Lower leg skin (tissue), 4 donors: ENCODE measurements around the gene ARHGAP45. TPM values are rescaled to one million over a fixed set of nuclear protein-coding genes. Genes with fewer than 3 reads are reported as not detected.
A peak's percentile ranks its signal among the peaks of the same experiment; 100 is the strongest.

Source experiments
- DNase-seq, 2 donors: peaks; one replicate each; pipeline ENCODE4 v3.0.0-alpha.2; 2019; ENCODE audit warnings: low spot score in 2 of 2
- H3K4me3 ChIP-seq: fragments of 200-600 bp; sonication (generic); 2 replicates; pipeline ENCODE4 v1.5.1; 2017; ENCODE audit warnings: mild to moderate bottlenecking, low read depth; ENCODE audit not compliant: poor library complexity, severe bottlenecking
- CTCF ChIP-seq, 3 donors: fragments of 450-650 bp; IDR thresholded peaks; one replicate each; pipeline ENCODE4 v1.5.1; 2016; ENCODE audit warnings: antibody characterized with exemption in 3 of 3, mild to moderate bottlenecking in 3 of 3, moderate library complexity in 2 of 3
- POLR2A ChIP-seq, 2 donors: fragments of 450-650 bp; IDR thresholded peaks; one replicate each; pipeline ENCODE4 v1.6.1; 2016 to 2017; ENCODE audit warnings: antibody characterized with exemption in 2 of 2, mild to moderate bottlenecking in 1 of 2, moderate library complexity in 1 of 2
- WGBS, 2 donors: methylation state at CpG; one replicate each; pipeline ENCODE4 v1.1.5; 2018; 5-methylcytosine and 5-hydroxymethylcytosine counted together
- intact Hi-C: fragments of 100-400 bp; cut with DNase I; formaldehyde crosslinking; loops from one replicate; pipeline ENCODE4 v1.15.0; 2023; ENCODE audit warnings: low total_unique reads
- total RNA-seq, 4 donors: library from RNA; depleted of rRNA; stranded (reverse); fragments of >200 nt; gene quantifications; one replicate each; pipeline ENCODE4 v1.1.0, GENCODE V29; 2016

The ARHGAP45 gene
- total RNA-seq, 4 donors from 2014 or later: 12.4 to 36.0 (median 14.4) TPM

DNA sequence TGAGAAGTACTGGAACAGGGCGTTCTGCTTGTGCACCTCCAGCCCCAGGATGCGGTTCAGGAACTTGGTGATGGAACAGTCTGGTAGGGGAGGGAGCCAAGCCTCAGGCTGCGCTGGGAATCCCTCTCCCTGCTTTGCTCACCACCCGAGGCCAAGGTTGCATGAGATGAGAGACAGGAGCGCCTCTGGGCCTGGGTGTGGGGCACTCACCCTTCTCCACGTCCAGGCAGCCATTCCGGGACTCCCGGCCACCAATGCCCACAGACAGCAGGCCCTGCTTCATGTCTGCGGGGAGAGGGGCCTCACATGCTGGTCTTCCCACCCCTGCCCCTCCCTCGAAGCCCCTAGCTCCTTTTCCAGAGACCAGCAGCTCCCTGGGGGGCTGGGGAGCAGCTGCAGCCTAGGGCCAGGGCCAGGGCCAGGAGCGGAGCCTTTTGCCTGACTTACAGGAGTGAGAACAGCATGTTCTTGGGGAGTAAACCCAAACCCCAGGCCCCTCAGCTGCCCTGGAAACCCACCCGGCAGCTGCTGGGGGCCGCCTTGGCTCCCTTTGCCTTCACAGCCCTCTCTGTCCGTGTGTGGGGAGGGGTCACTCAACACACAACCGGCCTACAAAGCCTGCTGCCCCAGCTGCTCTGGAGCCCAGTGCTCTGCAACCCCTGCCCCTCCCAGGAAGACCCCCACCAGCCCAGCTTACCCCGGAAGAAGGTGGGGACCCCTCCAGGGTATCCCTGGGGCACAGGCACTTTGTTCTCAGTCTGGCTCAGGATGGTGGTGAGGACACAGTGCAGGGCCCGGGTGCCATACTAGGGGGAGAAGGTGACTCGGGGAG lies 44.1 kb downstream of the ARHGAP45 start:
- TF ChIP-seq POLR2A (IDR thresholded peaks at IDR 0.05) (no peak), CTCF (IDR thresholded peaks at IDR 0.05) (no peak)
- WGBS, 2 donors: 70 to 85% methylated on average over 15 of the region's 18 CpGs
- no peak for DNase-seq
- intact Hi-C loops: loop anchor here (10.0 kb wide), 1 partner anchor 74 kb away; no protein-coding TSS in a partner anchor
- no peak overlapping the region for H3K4me3 ChIP-seq

DNA sequence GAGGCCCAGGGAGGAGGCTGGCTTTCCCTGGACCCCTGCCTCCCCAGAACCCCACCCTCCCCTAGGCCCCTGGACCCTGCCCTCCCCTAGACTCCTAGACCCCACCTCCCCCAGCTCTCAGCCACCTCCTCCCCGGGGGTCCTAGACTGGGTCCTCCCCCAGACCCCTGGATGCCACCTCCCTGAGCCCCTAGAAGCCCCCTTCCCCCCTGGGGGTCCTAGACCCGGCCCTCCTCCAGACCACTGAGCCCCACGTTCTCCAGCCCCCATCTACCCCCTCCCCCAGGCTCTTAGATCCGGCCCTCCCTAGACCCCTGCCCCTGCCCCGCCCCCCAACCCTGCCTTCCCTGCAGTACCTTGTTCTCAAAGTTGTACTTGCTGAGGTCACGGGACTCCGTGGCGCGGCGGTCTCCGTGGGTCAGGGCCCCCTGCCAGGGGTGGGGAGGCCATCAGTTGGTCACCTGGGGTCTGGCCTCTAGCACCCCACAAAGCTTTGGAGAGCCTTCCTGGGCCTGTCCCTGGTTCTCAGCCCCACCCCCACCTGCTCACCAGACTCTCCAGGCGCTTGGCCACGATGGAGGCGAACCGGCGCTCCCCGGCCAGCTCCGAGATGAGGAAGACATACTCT lies 44.8 kb downstream of the ARHGAP45 start:
- H3K4me3 ChIP-seq: no peak overlapping the region
- intact Hi-C loops: loop anchor here (10.0 kb wide), 1 partner anchor 73 kb away; no protein-coding TSS in a partner anchor
- no peak for TF ChIP-seq POLR2A (IDR thresholded peaks at IDR 0.05)
- TF ChIP-seq CTCF (IDR thresholded peaks at IDR 0.05): no peak
- 58 to 59% methylated on average over 9 to 18 of the region's 18 CpGs for WGBS, 2 donors
- DNase-seq: no peak

GRCh38 chr19:1112268-1113029 lies 45.5 kb downstream of the ARHGAP45 start:
- DNase-seq: no peak
- intact Hi-C loops: loop anchor here (10.0 kb wide), 1 partner anchor 72 kb away; no protein-coding TSS in a partner anchor
- 78 to 81% methylated on average over 29 to 37 of the region's 71 CpGs for WGBS, 2 donors
- H3K4me3 ChIP-seq: no peak overlapping the region
- TF ChIP-seq CTCF (IDR thresholded peaks at IDR 0.05) (no peak), POLR2A (IDR thresholded peaks at IDR 0.05) (no peak)

- TF ChIP-seq CTCF (IDR thresholded peaks at IDR 0.05) (peak in 1 of 3 donors; percentile 35), POLR2A (IDR thresholded peaks at IDR 0.05) (no peak)
- H3K4me3 ChIP-seq: no peak overlapping the region
- 40 to 52% methylated on average over 23 to 24 of the region's 44 CpGs for WGBS, 2 donors
- intact Hi-C loops: loop anchor here (10.0 kb wide), 1 partner anchor 71 kb away; no protein-coding TSS in a partner anchor
- DNase-seq: peak; percentile 89 to 99
These were observed 46.3 kb downstream of the ARHGAP45 start for GRCh38 chr19:1113030-1113985.
